Effector memory CD8-positive, alpha-beta T cell (primary cell): Measurements from ENCODE around the gene C22orf23.

Experiments
- ATAC-seq: fragments of 150-1000 bp; cut with Tn5 transposase; replicated peaks from 2 replicates; pipeline ENCODE4 v1.10.0; 2021; ENCODE audit warnings: mild to moderate bottlenecking, moderate library complexity
- DNase-seq, 3 experiments: peaks; one replicate each; pipeline ENCODE4 v3.0.0; 2021
- H3K27ac Mint-ChIP-seq, 2 donors: one replicate each; pipeline ENCODE4 v1.8.0; 2022; ENCODE audit warnings: mild to moderate bottlenecking in 2 of 2, mixed read lengths in 2 of 2, moderate library complexity in 2 of 2
- H3K27me3 Mint-ChIP-seq, 2 donors: one replicate each; pipeline ENCODE4 v1.8.0; 2022; ENCODE audit warnings: mixed read lengths in 2 of 2
- H3K36me3 Mint-ChIP-seq: one replicate; pipeline ENCODE4 v1.8.0; 2022; ENCODE audit warnings: mild to moderate bottlenecking, moderate library complexity, mixed read lengths; ENCODE audit not compliant: insufficient read depth
- H3K4me1 Mint-ChIP-seq, 2 donors: one replicate each; pipeline ENCODE4 v1.8.0; 2022; ENCODE audit warnings: low read depth in 2 of 2, mixed read lengths in 2 of 2
- H3K4me3 Mint-ChIP-seq, 2 donors: one replicate each; pipeline ENCODE4 v1.8.0; 2022; ENCODE audit warnings: mild to moderate bottlenecking in 2 of 2, mixed read lengths in 2 of 2, moderate library complexity in 2 of 2
- H3K9me3 Mint-ChIP-seq, 2 donors: one replicate each; pipeline ENCODE4 v1.8.0; 2022; ENCODE audit warnings: mixed read lengths in 2 of 2

The C22orf23 gene

DNA sequence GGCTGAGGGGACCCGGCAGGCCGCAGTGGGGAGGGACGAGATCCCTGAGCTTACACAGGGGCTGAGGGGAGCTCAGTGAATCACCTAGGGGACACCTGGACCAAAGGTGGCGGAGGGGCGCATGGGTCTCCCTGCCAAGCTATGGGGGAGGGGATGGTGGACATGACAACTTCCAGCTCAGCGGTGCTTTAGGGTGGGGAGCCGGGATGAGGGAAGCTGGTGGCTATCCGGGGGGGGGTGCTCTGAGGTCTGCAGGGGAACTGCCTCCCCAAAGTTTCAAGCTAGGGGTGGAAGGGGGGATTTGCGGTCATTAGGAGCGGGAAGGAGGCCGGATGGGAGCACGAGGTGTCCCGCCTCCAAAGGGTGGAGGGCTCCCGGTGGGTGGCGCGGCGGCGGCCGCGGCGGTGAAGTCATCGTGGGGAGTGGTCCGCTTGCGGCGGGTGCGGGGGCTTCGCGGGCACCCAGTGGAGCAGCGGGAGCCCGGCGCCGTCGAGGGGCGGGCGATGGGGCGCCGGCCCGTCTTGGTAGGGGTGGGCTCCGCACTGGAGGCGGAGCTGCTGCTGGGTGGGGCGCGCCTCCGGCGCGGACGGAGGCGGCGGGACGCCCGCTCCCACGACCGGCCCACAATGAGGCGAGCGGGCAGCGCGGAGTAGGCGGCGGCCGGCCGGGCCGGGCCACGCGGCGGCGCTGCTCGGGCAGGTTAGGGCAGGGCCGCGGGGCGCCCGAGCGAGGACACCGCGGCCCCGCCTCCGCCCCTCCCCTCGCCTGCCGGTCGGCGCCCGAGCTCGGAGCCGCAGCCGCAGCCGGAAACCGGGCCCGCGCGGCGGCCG is 47.7 kb downstream of the C22orf23 start, which contains the start of gene MICALL1:
Gene MICALL1, plus strand, starts transcription at position 764 of the 830 bp plus-strand sequence. CDS start 126 bp downstream, outside the sequence.
- peak within 1 kb of the TSS; percentile 83 to 88 for H3K4me3 Mint-ChIP-seq
- peak within 1 kb of the TSS; percentile 81 to 86 for H3K27ac Mint-ChIP-seq

GRCh38 chr22:37904572-37905533 is 48.5 kb downstream of the C22orf23 start:
- Mint-ChIP-seq H3K4me3 (peak overlapping the region; percentile 83 to 88), H3K27ac (peak overlapping the region; percentile 81 to 86), H3K9me3 (no peaks in the 10 kb centered on the region), H3K4me1 (peaks cover 24 to 27% of the 10 kb centered on the region in 2 donors), H3K36me3 (peaks cover 12% of the 10 kb centered on the region), H3K27me3 (no peaks in the 10 kb centered on the region)
- DNase-seq (no peak), ATAC-seq (no peak)

More for the DNA sequence above, 47.7 kb downstream of the C22orf23 start, which contains the start of gene MICALL1:
- Mint-ChIP-seq H3K9me3 (no peaks in the 10 kb centered on the region), H3K27me3 (no peaks in the 10 kb centered on the region), H3K4me1 (peaks cover 24 to 29% of the 10 kb centered on the region in 2 donors), H3K36me3 (peaks cover 12% of the 10 kb centered on the region)
- peak; percentile 86 for ATAC-seq
- peak; percentile 55 to 60 (median 58) for DNase-seq

- ATAC-seq (no peak), DNase-seq (no peak)
- Mint-ChIP-seq H3K36me3 (no peaks in the 10 kb centered on the region), H3K9me3 (no peaks in the 10 kb centered on the region), H3K27ac (peak overlapping the region; percentile 64 to 75), H3K4me3 (no peak overlapping the region), H3K27me3 (no peaks in the 10 kb centered on the region), H3K4me1 (peaks cover 6 to 15% of the 10 kb centered on the region in 2 donors)
These were observed 54.8 kb downstream of the C22orf23 start for GRCh38 chr22:37898441-37899181.

- Mint-ChIP-seq H3K27me3 (no peaks in the 10 kb centered on the region), H3K4me3 (no peak overlapping the region), H3K4me1 (peaks cover 6 to 19% of the 10 kb centered on the region in 2 donors), H3K36me3 (no peaks in the 10 kb centered on the region), H3K27ac (peak overlapping the region; percentile 64 to 75), H3K9me3 (no peaks in the 10 kb centered on the region)
- DNase-seq (no peak), ATAC-seq (no peak)
These were observed 55.6 kb downstream of the C22orf23 start for GRCh38 chr22:37897807-37898206.

GRCh38 chr22:37896939-37897338 is 56.5 kb downstream of the C22orf23 start:
- Mint-ChIP-seq H3K4me3 (peak overlapping the region in 1 of 2 donors; percentile 43), H3K4me1 (peaks cover 6 to 19% of the 10 kb centered on the region in 2 donors), H3K9me3 (no peaks in the 10 kb centered on the region), H3K36me3 (no peaks in the 10 kb centered on the region), H3K27ac (peak overlapping the region; percentile 86 to 95), H3K27me3 (no peaks in the 10 kb centered on the region)
- ATAC-seq (no peak), DNase-seq (no peak)

DNA sequence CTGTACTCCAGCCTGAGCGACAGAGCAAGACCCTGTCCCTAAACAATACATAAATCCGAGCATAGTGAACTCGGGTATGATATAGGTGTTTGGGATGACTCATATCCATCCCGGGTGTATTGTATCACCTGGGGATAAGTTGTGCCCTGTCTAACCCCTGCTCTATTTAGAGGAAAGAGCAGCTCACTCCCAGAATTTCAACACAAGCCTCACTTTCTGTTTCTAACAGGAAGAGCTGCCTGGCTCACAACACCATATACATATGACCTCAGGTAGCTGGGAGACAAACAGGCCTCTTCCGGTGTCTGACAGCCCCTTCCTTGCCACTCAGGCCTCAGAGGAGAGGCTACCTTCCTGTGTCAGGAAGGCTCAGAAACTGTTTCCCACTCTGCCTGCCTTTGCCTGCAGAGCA is 57.2 kb downstream of the C22orf23 start:
- peaks cover 4% of the 10 kb centered on the region for H3K36me3 Mint-ChIP-seq

GRCh38 chr22:37894939-37895670 is 58.3 kb downstream of the C22orf23 start:
- DNase-seq (no peak), ATAC-seq (no peak)
- Mint-ChIP-seq H3K27ac (peak overlapping the region; percentile 86 to 95), H3K4me3 (no peak overlapping the region), H3K27me3 (no peaks in the 10 kb centered on the region), H3K9me3 (no peaks in the 10 kb centered on the region), H3K4me1 (peaks cover 6 to 19% of the 10 kb centered on the region in 2 donors), H3K36me3 (peaks cover 6% of the 10 kb centered on the region)

More for the DNA sequence above, 57.2 kb downstream of the C22orf23 start:
- Mint-ChIP-seq H3K9me3 (no peaks in the 10 kb centered on the region), H3K27ac (peak overlapping the region; percentile 86 to 95), H3K4me3 (peak overlapping the region; percentile 43 to 53), H3K4me1 (peaks cover 6 to 19% of the 10 kb centered on the region in 2 donors), H3K27me3 (no peaks in the 10 kb centered on the region)
- ATAC-seq (peak; percentile 98), DNase-seq (peak; percentile 27 to 40 (median 29))

DNA sequence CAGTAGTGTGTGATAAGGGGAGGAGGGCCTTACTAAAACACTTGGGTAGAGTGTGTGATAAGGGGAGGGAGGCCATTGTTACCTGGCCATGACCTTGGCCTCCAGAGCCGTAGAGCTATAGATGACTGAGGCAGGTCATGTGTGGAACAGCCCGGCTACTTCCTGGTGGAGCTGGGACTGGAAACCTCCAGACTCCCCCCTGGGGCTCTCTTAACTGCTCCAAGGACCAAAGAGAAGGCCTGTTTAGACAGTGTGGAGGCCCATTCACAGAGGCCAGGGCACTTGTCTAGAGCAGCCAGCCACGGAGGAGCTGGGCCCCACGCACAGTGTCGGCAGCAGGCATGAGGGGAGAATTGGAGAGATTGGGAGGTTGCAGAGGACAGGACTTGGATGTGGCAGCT is 59.8 kb downstream of the C22orf23 start:
- no peak for DNase-seq
- no peak overlapping the region for H3K4me3 Mint-ChIP-seq
- H3K4me1 Mint-ChIP-seq: peaks cover 6 to 19% of the 10 kb centered on the region in 2 donors
- no peaks in the 10 kb centered on the region for H3K27me3 Mint-ChIP-seq
- H3K9me3 Mint-ChIP-seq: no peaks in the 10 kb centered on the region
- peak overlapping the region; percentile 61 to 86 for H3K27ac Mint-ChIP-seq
- peaks cover 21% of the 10 kb centered on the region for H3K36me3 Mint-ChIP-seq
- no peak for ATAC-seq
